PC-3 (cell line): Measurements from ENCODE around the gene IGDCC3. TPM values are rescaled to one million over a fixed set of nuclear protein-coding genes. Genes with fewer than 3 reads are reported as not detected.
"Not testable (repeated sequence)": the region's sequence is repeated elsewhere in the genome, so short reads cannot be mapped to it uniquely, and the experiment has no call there.

Experiments used
- ATAC-seq: fragments of 200-7000 bp; cut with Tn5 transposase; 2 replicates; pipeline ENCODE4 v1.9.1; 2020; ENCODE audit warnings: mild to moderate bottlenecking, moderate library complexity
- BruUV-seq: library from RNA; stranded (reverse); fragments of 400-500 nt; replicated peaks from 2 replicates; lab custom pipeline; 2021; lab: Mats Ljungman, UMichigan
- CTCF ChIA-PET: fragments of 300-600 bp; sonication (Branson Sonifier 250); formaldehyde crosslinking; loops from one replicate; lab custom pipeline; 2022; ENCODE audit warnings: antibody characterized with exemption; lab: Charles Lee
- POLR2A ChIA-PET: fragments of 300-600 bp; sonication (Branson Sonifier 250); formaldehyde crosslinking; loops from one replicate; lab custom pipeline; 2022; ENCODE audit warnings: antibody characterized with exemption; ENCODE audit not compliant: unreplicated experiment; lab: Charles Lee
- DNase-seq: peaks from one replicate; pipeline ENCODE4 v3.0.0-alpha.2; 2015
- H2AFZ ChIP-seq: fragments of 300-600 bp; sonication (generic); 2 replicates; pipeline ENCODE4 v1.6.0; 2016; ENCODE audit warnings: antibody characterized with exemption, low read length
- H3F3A ChIP-seq: fragments of 300-600 bp; sonication (generic); one replicate; pipeline ENCODE4 v1.6.0; 2017; ENCODE audit warnings: antibody characterized with exemption, low read length, control low read depth, mild to moderate bottlenecking; ENCODE audit not compliant: unreplicated experiment
- H3K27ac ChIP-seq: fragments of 300-600 bp; sonication (generic); 2 replicates; pipeline ENCODE4 v1.5.1; 2016; ENCODE audit warnings: mild to moderate bottlenecking, low read length
- H3K27me3 ChIP-seq: fragments of 300-600 bp; sonication (generic); 2 replicates; pipeline ENCODE4 v1.6.1; 2016; ENCODE audit warnings: low read length, mixed read lengths
- H3K36me3 ChIP-seq: fragments of 300-600 bp; sonication (generic); 2 replicates; pipeline ENCODE4 v1.6.1; 2016; ENCODE audit warnings: low read depth, mixed run types, low read length, mixed read lengths
- H3K4me1 ChIP-seq: fragments of 300-600 bp; sonication (generic); 2 replicates; pipeline ENCODE4 v1.5.1; 2016; ENCODE audit warnings: low read length; ENCODE audit not compliant: insufficient read depth
- H3K4me2 ChIP-seq: fragments of 300-600 bp; sonication (generic); 2 replicates; pipeline ENCODE4 v1.6.0; 2016; ENCODE audit warnings: low read length
- H3K4me3 ChIP-seq: fragments of 300-600 bp; sonication (generic); 2 replicates; pipeline ENCODE4 v1.5.1; 2016; ENCODE audit warnings: mild to moderate bottlenecking, low read length, mixed read lengths
- H3K79me2 ChIP-seq: fragments of 300-600 bp; sonication (generic); 2 replicates; pipeline ENCODE4 v1.6.1; 2017; ENCODE audit warnings: low read length, mixed read lengths
- H3K9ac ChIP-seq: fragments of 300-600 bp; sonication (generic); 2 replicates; pipeline ENCODE4 v1.6.0; 2016; ENCODE audit warnings: mild to moderate bottlenecking, low read length
- H3K9me2 ChIP-seq: fragments of 300-600 bp; sonication (generic); replicated peaks from 2 replicates; pipeline ENCODE4 v1.6.1; 2016; ENCODE audit warnings: mixed run types, low read length, mixed read lengths
- H3K9me3 ChIP-seq: fragments of 300-600 bp; sonication (generic); 2 replicates; pipeline ENCODE4 v1.6.1; 2016; ENCODE audit warnings: low read length, mixed read lengths
- H4K20me1 ChIP-seq: fragments of 300-600 bp; sonication (generic); 2 replicates; pipeline ENCODE4 v1.6.1; 2016; ENCODE audit warnings: low read length, mixed read lengths
- EZH2 ChIP-seq: fragments of 300-600 bp; sonication (generic); IDR thresholded peaks from one replicate; pipeline ENCODE4 v1.6.1; 2017; ENCODE audit warnings: antibody characterized with exemption, mild to moderate bottlenecking, low read length; ENCODE audit not compliant: unreplicated experiment
- EZH2phosphoT487 ChIP-seq: fragments of 300-600 bp; sonication (generic); IDR thresholded peaks from 2 replicates; pipeline ENCODE4 v1.6.1; 2018; ENCODE audit warnings: mild to moderate bottlenecking, antibody characterized with exemption, low read length, borderline replicate concordance
- intact Hi-C: fragments of 100-400 bp; cut with micrococcal nuclease; formaldehyde crosslinking; loops from 2 replicates; pipeline ENCODE4 v1.9.0; 2023
- total RNA-seq: library from RNA; depleted of rRNA; stranded (reverse); fragments of >200 nt; gene quantifications from 2 replicates; pipeline ENCODE4 v1.2.3, GENCODE V29; 2014
- TF ChIP-seq, protein P1 (sequence below): fragments of 300-600 bp; sonication (generic); conservative IDR thresholded peaks from 2 replicates; pipeline ENCODE4 v1.5.1; 2017; ENCODE audit warnings: antibody characterized with exemption, low read depth, mild to moderate bottlenecking, low read length

IGDCC3 gene
- total RNA-seq, 1 experiment from 2014 or later, result not detected

DNA sequence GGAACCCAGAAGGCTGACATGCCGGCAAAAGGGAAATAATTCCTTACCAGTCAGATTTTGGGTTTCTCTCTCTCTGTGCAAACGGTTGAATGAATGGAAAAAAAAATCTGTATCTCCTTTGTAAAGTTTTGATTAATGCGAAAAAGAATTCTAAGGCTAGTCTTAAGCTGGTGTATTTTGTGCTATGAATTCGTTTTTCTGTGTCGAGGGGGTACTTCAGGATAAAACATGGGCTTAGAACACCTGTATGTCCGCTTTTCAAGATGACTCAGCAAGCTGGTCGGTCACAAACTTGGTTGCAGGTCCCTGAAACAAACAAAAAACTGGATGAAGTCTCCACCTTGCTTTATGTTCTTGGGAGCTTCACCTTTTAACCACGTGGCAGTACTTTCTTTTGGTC lies 28.5 kb downstream of the IGDCC3 start:
- H3K9ac ChIP-seq, result no peak overlapping the region
- H3K36me3 ChIP-seq, result no peaks in the 10 kb centered on the region
- CTCF ChIA-PET, result interaction anchor here (0.6 kb wide), 1 partner anchor 31 kb away, joined by 3 read pairs; no protein-coding TSS in a partner anchor
- intact Hi-C loops, result no loop called here
- H3K9me3 ChIP-seq, result no peaks in the 10 kb centered on the region
- no TSS peak for BruUV-seq
- POLR2A ChIA-PET, result no interaction called here
- DNase-seq (no peak), ATAC-seq (no peak)
- TF ChIP-seq EZH2, result no peak
- no peak for TF ChIP-seq EZH2phosphoT487
- TF ChIP-seq, protein P1, sequence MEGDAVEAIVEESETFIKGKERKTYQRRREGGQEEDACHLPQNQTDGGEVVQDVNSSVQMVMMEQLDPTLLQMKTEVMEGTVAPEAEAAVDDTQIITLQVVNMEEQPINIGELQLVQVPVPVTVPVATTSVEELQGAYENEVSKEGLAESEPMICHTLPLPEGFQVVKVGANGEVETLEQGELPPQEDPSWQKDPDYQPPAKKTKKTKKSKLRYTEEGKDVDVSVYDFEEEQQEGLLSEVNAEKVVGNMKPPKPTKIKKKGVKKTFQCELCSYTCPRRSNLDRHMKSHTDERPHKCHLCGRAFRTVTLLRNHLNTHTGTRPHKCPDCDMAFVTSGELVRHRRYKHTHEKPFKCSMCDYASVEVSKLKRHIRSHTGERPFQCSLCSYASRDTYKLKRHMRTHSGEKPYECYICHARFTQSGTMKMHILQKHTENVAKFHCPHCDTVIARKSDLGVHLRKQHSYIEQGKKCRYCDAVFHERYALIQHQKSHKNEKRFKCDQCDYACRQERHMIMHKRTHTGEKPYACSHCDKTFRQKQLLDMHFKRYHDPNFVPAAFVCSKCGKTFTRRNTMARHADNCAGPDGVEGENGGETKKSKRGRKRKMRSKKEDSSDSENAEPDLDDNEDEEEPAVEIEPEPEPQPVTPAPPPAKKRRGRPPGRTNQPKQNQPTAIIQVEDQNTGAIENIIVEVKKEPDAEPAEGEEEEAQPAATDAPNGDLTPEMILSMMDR, result no peak
- no peak overlapping the region for H3K4me2 ChIP-seq
- H3K4me1 ChIP-seq, result no peaks in the 10 kb centered on the region
- no peak overlapping the region for H3K27ac ChIP-seq
- H4K20me1 ChIP-seq, result no peaks in the 10 kb centered on the region
- no peaks in the 10 kb centered on the region for H3F3A ChIP-seq
- no peaks in the 10 kb centered on the region for H3K9me2 ChIP-seq
- H3K27me3 ChIP-seq, result no peaks in the 10 kb centered on the region
- H2AFZ ChIP-seq, result no peak overlapping the region
- no peak overlapping the region for H3K4me3 ChIP-seq
- no peaks in the 10 kb centered on the region for H3K79me2 ChIP-seq

- BruUV-seq, intact Hi-C loops, POLR2A ChIA-PET: not testable (repeated sequence)
These were observed 30.0 kb downstream of the IGDCC3 start for GRCh38 chr15:65347756-65348155.

DNA sequence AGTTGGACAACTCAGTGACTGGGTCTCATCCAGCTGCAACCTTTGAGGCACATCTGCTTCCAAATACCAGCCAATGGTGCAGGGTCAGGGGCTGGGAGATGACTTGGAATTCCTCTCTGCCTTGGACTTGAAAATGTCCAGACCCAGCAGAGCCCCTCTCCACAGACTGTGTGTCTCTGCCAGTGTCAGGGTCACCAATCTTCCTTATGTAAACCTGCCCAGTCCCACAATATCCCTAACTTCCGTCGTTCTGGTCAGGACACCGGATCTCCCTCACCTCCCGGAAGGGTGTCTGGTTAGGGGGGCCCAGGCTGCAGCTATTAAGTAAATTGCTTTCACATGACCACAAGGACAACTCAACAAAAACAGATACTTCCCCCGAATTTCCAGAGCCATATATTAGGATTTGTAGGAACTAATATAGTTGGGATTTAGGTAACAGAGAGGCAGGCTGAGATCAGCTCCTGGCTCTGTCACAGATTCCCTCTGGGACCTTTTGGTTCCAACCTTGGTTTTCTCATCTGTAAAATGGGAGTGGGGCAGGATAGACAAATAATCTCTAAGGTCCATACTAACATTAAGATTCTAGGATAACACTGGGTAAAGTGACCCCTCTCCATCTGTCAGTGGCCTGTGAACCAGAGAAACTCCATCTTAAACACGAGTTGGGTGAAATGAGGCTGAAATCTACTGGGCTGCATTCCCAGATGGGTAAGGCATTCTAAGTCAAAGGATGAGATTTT lies 30.8 kb downstream of the IGDCC3 start:
- DNase-seq (no peak), ATAC-seq (no peak)
- intact Hi-C loops, result no loop called here
- TF ChIP-seq EZH2 (no peak), EZH2phosphoT487 (no peak)
- Histone ChIP-seq H3K4me3 (no peak overlapping the region), H3K79me2 (no peaks in the 10 kb centered on the region), H3K36me3 (no peaks in the 10 kb centered on the region), H2AFZ (no peak overlapping the region), H3K27ac (no peak overlapping the region), H3K9me2 (no peaks in the 10 kb centered on the region), H3K27me3 (no peaks in the 10 kb centered on the region), H3K9me3 (no peaks in the 10 kb centered on the region), H3K9ac (no peak overlapping the region), H3K4me2 (no peak overlapping the region), H3K4me1 (no peaks in the 10 kb centered on the region), H3F3A (no peaks in the 10 kb centered on the region), H4K20me1 (no peaks in the 10 kb centered on the region)
- no TSS peak for BruUV-seq
- CTCF ChIA-PET, result no interaction called here
- POLR2A ChIA-PET, result no interaction called here

More at GRCh38 chr15:65347756-65348155, 30.0 kb downstream of the IGDCC3 start:
- H3K36me3 ChIP-seq, H4K20me1 ChIP-seq, H3K9me3 ChIP-seq, H3K27me3 ChIP-seq, CTCF ChIA-PET, H3K4me3 ChIP-seq, H3K9me2 ChIP-seq, H3F3A ChIP-seq, H3K79me2 ChIP-seq, H3K9ac ChIP-seq, H3K4me2 ChIP-seq, H3K4me1 ChIP-seq, ATAC-seq, DNase-seq, H2AFZ ChIP-seq, H3K27ac ChIP-seq: not testable (repeated sequence)
